Panc1 (cell line): ENCODE data around the gene PARG. TPM values are rescaled to one million over a fixed set of nuclear protein-coding genes. Genes with fewer than 3 reads are reported as not detected.
"Not testable (repeated sequence)": the region's sequence is repeated elsewhere in the genome, so short reads cannot be mapped to it uniquely, and the experiment has no call there.

Experiments
- ATAC-seq: fragments of 200-7000 bp; cut with Tn5 transposase; 2 replicates; pipeline ENCODE4 v1.9.1; 2020; ENCODE audit warnings: mild to moderate bottlenecking, moderate library complexity
- BruUV-seq: library from RNA; stranded (reverse); fragments of 400-500 nt; replicated peaks from 2 replicates; lab custom pipeline; 2021; lab: Mats Ljungman, UMichigan
- CTCF ChIA-PET: fragments of 300-600 bp; sonication (Branson Sonifier 250); formaldehyde crosslinking; loops from one replicate; lab custom pipeline; 2022; ENCODE audit warnings: antibody characterized with exemption; lab: Charles Lee
- POLR2A ChIA-PET: fragments of 300-600 bp; sonication (Branson Sonifier 250); formaldehyde crosslinking; loops from one replicate; lab custom pipeline; 2022; ENCODE audit warnings: antibody characterized with exemption; lab: Charles Lee
- DNase-seq: peaks from one replicate; pipeline ENCODE4 v3.0.0-alpha.2; 2010; ENCODE audit warnings: low read depth, low spot score
- H3K27ac ChIP-seq: 2 replicates; pipeline ENCODE4 v1.5.1; 2011; ENCODE audit warnings: mild to moderate bottlenecking, low read length, inconsistent platforms
- H3K27me3 ChIP-seq: fragments of 200-500 bp; sonication (Bioruptor generic); 2 replicates; pipeline ENCODE4 v1.6.0; 2014; ENCODE audit warnings: low read length, inconsistent platforms; ENCODE audit not compliant: control insufficient read depth, insufficient read depth
- H3K36me3 ChIP-seq: fragments of 200-500 bp; sonication (Bioruptor generic); 2 replicates; pipeline ENCODE4 v1.5.1; 2014; ENCODE audit warnings: inconsistent platforms, mild to moderate bottlenecking, low read length, moderate library complexity; ENCODE audit not compliant: control insufficient read depth, insufficient read depth
- H3K4me1 ChIP-seq: 2 replicates; pipeline ENCODE4 v1.5.1; 2011; ENCODE audit warnings: inconsistent platforms, mild to moderate bottlenecking, low read length, moderate library complexity; ENCODE audit not compliant: control insufficient read depth, insufficient read depth
- H3K4me3 ChIP-seq, 2 experiments: 2 replicates each; pipeline ENCODE4 v1.5.1; 2011 to 2012; ENCODE audit warnings: low read depth in 2 of 2, low read length in 2 of 2, mild to moderate bottlenecking in 2 of 2, inconsistent platforms in 1 of 2, moderate library complexity in 1 of 2
- H3K9me3 ChIP-seq: fragments of 200-500 bp; sonication (Bioruptor generic); 2 replicates; pipeline ENCODE4 v1.5.1; 2014; ENCODE audit warnings: low read depth, mild to moderate bottlenecking, inconsistent platforms, low read length, moderate library complexity; ENCODE audit not compliant: control insufficient read depth, insufficient read depth
- in situ Hi-C: cut with HindIII; loops from 2 replicates; pipeline ENCODE4 v1.10.0; 2016; ENCODE audit warnings: low sequenced_read_pairs, low pct_unique_long_range_greater_than_20kb
- intact Hi-C: fragments of 100-400 bp; cut with micrococcal nuclease; formaldehyde crosslinking; loops from one replicate; pipeline ENCODE4 v1.10.0; 2022; ENCODE audit not compliant: unreplicated experiment
- total RNA-seq: library from RNA; stranded (reverse); gene quantifications from one replicate; pipeline ENCODE4 v1.2.1, GENCODE V29; 2021; ENCODE audit not compliant: unreplicated experiment

The PARG gene
- total RNA-seq, 1 experiment from 2014 or later, result 39.9 TPM

DNA sequence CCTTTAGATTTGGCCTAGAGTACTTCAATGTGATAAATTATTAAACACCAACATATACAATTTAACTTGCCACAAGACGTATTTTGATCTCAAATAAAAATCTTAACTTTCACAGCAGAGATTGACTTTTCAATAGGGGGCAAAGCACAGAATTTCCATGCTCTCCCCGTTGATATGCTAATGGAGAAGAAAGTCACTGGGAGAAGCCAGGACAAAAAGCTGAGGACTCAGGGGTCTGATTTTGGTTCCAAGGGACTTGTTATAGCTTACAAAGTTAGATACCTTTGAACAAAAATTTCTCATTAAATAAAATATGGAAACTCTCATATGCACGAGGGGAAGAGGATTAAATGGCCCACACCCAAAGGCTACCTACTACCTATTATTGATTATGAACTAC, 59.5 kb downstream of the PARG start:
- BruUV-seq, H3K9me3 ChIP-seq, H3K27me3 ChIP-seq, intact Hi-C loops, DNase-seq, H3K4me1 ChIP-seq, CTCF ChIA-PET, ATAC-seq, H3K27ac ChIP-seq, H3K4me3 ChIP-seq, H3K36me3 ChIP-seq, in situ Hi-C loops: not testable (repeated sequence)
- POLR2A ChIA-PET, result interaction anchor here (0.6 kb wide), 1 partner anchor 9 kb away, joined by 14 read pairs; no protein-coding TSS in a partner anchor

DNA sequence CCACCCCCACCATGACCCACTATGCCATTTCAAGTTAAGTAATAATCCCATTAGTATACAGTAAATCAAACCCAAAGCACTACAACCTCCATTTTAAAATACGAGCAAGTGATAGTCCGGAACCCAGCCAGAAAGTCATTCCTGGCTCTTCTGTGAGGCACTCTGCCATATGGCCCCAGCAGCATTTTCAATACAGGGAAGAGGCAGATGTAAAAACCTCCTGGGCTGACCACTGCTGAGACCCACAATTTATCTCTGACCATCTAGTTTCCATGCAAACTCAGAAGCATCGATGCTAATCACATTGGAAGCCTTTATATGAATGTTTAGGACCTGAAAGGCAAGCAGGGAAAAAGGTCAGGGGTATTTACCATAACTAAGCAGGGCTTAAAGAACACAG, 69.1 kb downstream of the PARG start:
- CTCF ChIA-PET, H3K9me3 ChIP-seq, H3K4me1 ChIP-seq, in situ Hi-C loops, H3K27ac ChIP-seq, H3K4me3 ChIP-seq, H3K27me3 ChIP-seq, H3K36me3 ChIP-seq, intact Hi-C loops, ATAC-seq, BruUV-seq, POLR2A ChIA-PET, DNase-seq: not testable (repeated sequence)

DNA sequence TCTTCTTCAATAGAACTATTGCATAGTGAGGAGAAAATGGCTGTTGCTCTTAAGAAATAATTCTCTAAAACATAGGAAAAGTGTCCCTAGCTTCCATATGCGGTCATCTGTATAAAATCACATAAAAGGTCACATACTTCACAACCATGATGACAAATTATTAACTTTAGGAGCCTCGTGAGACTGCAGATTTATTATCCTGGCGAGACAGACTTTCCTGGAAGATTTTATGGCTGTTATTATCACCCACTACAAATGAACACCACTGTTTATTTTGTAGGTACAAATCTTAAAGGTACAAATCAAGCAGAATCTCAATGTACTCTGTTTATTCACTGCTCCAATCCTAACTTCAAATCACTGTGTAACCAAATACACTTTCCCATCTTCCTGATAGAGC, 70.4 kb downstream of the PARG start:
- H3K36me3 ChIP-seq, in situ Hi-C loops, H3K4me3 ChIP-seq, DNase-seq, H3K4me1 ChIP-seq, ATAC-seq, H3K9me3 ChIP-seq, H3K27me3 ChIP-seq, intact Hi-C loops, H3K27ac ChIP-seq, CTCF ChIA-PET, POLR2A ChIA-PET: not testable (repeated sequence)
- TSS peak; percentile 15 for BruUV-seq

DNA sequence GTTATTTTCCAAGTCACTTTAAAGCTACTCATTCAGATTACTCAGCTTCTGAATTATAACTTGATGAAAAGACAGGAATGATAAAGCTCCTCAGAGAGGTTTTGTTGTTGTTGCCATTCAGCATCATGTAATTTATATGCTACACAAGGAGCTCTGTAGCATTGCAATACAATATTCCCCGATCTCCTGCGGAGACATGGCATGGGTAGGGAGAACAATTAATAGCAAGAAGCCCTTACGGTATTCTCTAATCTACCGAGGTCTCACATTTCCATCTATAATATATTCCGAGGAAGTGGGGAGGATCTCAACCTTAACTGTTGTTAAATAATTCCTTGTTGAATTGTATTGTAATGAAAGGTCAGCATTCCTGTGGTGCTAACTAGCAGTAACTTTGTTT, 81.9 kb downstream of the PARG start:
- in situ Hi-C loops, H3K36me3 ChIP-seq, H3K27ac ChIP-seq, H3K4me1 ChIP-seq, H3K27me3 ChIP-seq, ATAC-seq, H3K9me3 ChIP-seq, intact Hi-C loops, POLR2A ChIA-PET, BruUV-seq, DNase-seq, CTCF ChIA-PET, H3K4me3 ChIP-seq: not testable (repeated sequence)

DNA sequence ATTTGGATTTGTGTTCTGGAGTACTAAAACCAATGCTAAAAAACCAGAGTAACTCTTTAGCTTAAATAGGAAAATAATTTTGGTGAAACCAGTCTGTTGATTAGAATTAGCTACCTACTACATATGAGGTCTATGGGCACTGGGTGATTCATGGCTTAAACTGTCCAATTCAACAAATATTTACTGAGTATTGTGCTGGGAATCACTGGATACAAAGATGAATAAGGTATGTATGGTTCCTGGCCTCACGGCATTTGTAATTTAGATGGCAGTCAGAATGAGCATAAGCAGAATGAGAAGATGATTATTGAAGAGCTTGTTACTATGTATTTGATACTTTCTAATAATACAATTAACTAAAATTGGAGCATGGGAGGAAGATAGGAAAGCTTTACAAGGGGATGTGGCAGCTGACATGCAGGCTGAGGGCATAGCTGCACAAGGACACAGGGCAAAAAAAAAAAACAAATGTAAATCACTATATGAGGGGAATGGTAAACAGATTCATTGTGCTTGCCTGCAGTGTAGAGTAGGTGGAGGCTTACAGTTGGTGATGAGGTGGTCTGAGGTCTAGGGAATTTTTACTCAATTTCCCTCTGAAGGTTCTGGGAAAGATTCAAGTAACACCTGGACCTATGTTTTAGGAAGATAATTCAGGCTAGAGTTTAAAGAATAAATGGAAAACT, 83.0 kb downstream of the PARG start:
- DNase-seq, H3K4me1 ChIP-seq, POLR2A ChIA-PET, intact Hi-C loops, in situ Hi-C loops, H3K9me3 ChIP-seq, H3K36me3 ChIP-seq, CTCF ChIA-PET, BruUV-seq, H3K27ac ChIP-seq, H3K27me3 ChIP-seq, H3K4me3 ChIP-seq, ATAC-seq: not testable (repeated sequence)

DNA sequence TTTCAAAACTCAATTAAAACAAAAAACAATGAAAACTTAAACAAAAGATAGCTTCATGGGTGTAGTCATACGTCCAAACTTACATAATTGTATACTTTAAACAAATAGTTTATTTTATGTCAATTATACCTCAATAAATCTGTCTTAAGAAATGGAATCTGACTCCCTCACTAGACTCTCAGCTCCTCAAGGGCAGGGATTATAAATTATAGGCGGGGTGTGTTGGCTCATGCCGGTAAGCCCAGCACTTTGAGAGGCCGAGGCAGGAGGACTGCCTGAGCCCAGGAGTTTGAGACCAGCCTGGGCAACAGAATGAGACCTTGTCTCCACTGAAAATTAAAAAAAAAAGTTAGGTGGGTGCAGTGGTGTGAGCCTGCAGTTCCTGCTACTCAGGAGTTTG, 92.3 kb downstream of the PARG start:
- H3K9me3 ChIP-seq, POLR2A ChIA-PET, H3K4me3 ChIP-seq, BruUV-seq, H3K4me1 ChIP-seq, H3K27me3 ChIP-seq, H3K36me3 ChIP-seq, H3K27ac ChIP-seq, intact Hi-C loops, ATAC-seq, CTCF ChIA-PET, DNase-seq, in situ Hi-C loops: not testable (repeated sequence)
